ENCODE measurements around the gene RAP2B. TPM values are rescaled to one million over a fixed set of nuclear protein-coding genes. Genes with fewer than 3 reads are reported as not detected.
"Not testable (repeated sequence)": the region's sequence is repeated elsewhere in the genome, so short reads cannot be mapped to it uniquely, and the experiment has no call there.

Gene RAP2B
- total and polyA plus RNA-seq, 2 donors (not counting 1 experiment from before 2014, with no cell fraction given): 8.7 to 27.1 TPM

- no peaks in the 10 kb centered on the region for H3K79me2 ChIP-seq (ENCODE audit: control insufficient read depth, insufficient read depth, low read length)
- no peak for DNase-seq (ENCODE audit: low read depth in 2 of 2)
- no peak overlapping the region for H3K27ac ChIP-seq (ENCODE audit: insufficient read depth, low read length)
- no peaks in the 10 kb centered on the region for H3K36me3 ChIP-seq (ENCODE audit: control insufficient read depth, insufficient read depth, low read length)
- H3K27me3 ChIP-seq (ENCODE audit: control insufficient read depth, insufficient read depth, low read length): no peaks in the 10 kb centered on the region
- TF ChIP-seq EZH2 (IDR thresholded peaks at IDR 0.05; ENCODE audit: low read length, missing control alignments): no peak
- no peak for TF ChIP-seq CTCF (conservative IDR thresholded peaks at IDR 0.05 in 1 of 2, IDR thresholded peaks at IDR 0.05 in 1 of 2; ENCODE audit: low read depth in 1 of 2, low read length in 2 of 2)
- no peaks in the 10 kb centered on the region for H3K4me1 ChIP-seq (ENCODE audit: control insufficient read depth, extremely low read depth, insufficient read depth, low read length)
- no peak overlapping the region for H3K9ac ChIP-seq (ENCODE audit: insufficient read depth, low read length)
- H3K9me3 ChIP-seq (ENCODE audit: control insufficient read depth, insufficient read depth, low read depth, low read length): no peaks in the 10 kb centered on the region
- no peak overlapping the region for H3K4me3 ChIP-seq (replicated peaks in 1 of 4; ENCODE audit: control extremely low read depth in 1 of 4, insufficient read depth in 1 of 4, low read depth in 3 of 4, low read length in 4 of 4)
- H3K4me2 ChIP-seq (ENCODE audit: extremely low read depth, insufficient read depth, low read length): no peak overlapping the region
- H2AFZ ChIP-seq (ENCODE audit: low read length): no peak overlapping the region
- H4K20me1 ChIP-seq (ENCODE audit: control insufficient read depth, extremely low read depth, insufficient read depth, low read length): no peaks in the 10 kb centered on the region
Measured at GRCh38 chr3:153150991-153151390, 11.0 kb upstream of the RAP2B start.

GRCh38 chr3:153155786-153156185 lies 6.2 kb upstream of the RAP2B start:
- not testable (repeated sequence) for H3K4me1 ChIP-seq (ENCODE audit: control insufficient read depth, extremely low read depth, insufficient read depth, low read length); H2AFZ ChIP-seq (ENCODE audit: low read length); H4K20me1 ChIP-seq (ENCODE audit: control insufficient read depth, extremely low read depth, insufficient read depth, low read length); DNase-seq (ENCODE audit: low read depth in 2 of 2); H3K79me2 ChIP-seq (ENCODE audit: control insufficient read depth, insufficient read depth, low read length); H3K27ac ChIP-seq (ENCODE audit: insufficient read depth, low read length); H3K9me3 ChIP-seq (ENCODE audit: control insufficient read depth, insufficient read depth, low read depth, low read length); H3K9ac ChIP-seq (ENCODE audit: insufficient read depth, low read length); H3K27me3 ChIP-seq (ENCODE audit: control insufficient read depth, insufficient read depth, low read length); H3K4me2 ChIP-seq (ENCODE audit: extremely low read depth, insufficient read depth, low read length); H3K36me3 ChIP-seq (ENCODE audit: control insufficient read depth, insufficient read depth, low read length); H3K4me3 ChIP-seq (replicated peaks in 1 of 4; ENCODE audit: control extremely low read depth in 1 of 4, insufficient read depth in 1 of 4, low read depth in 3 of 4, low read length in 4 of 4)

GRCh38 chr3:153158189-153158588 lies 3.8 kb upstream of the RAP2B start:
- Histone ChIP-seq H3K79me2 (ENCODE audit: control insufficient read depth, insufficient read depth, low read length) (peaks cover 12% of the 10 kb centered on the region), H4K20me1 (ENCODE audit: control insufficient read depth, extremely low read depth, insufficient read depth, low read length) (no peaks in the 10 kb centered on the region), H3K9me3 (ENCODE audit: control insufficient read depth, insufficient read depth, low read depth, low read length) (no peaks in the 10 kb centered on the region), H3K36me3 (ENCODE audit: control insufficient read depth, insufficient read depth, low read length) (no peaks in the 10 kb centered on the region), H3K4me3 (replicated peaks in 1 of 4; ENCODE audit: control extremely low read depth in 1 of 4, insufficient read depth in 1 of 4, low read depth in 3 of 4, low read length in 4 of 4) (no peak overlapping the region), H3K27me3 (ENCODE audit: control insufficient read depth, insufficient read depth, low read length) (no peaks in the 10 kb centered on the region), H3K9ac (ENCODE audit: insufficient read depth, low read length) (no peak overlapping the region), H2AFZ (ENCODE audit: low read length) (no peak overlapping the region), H3K4me2 (ENCODE audit: extremely low read depth, insufficient read depth, low read length) (no peak overlapping the region), H3K27ac (ENCODE audit: insufficient read depth, low read length) (no peak overlapping the region), H3K4me1 (ENCODE audit: control insufficient read depth, extremely low read depth, insufficient read depth, low read length) (no peaks in the 10 kb centered on the region)
- TF ChIP-seq EZH2 (IDR thresholded peaks at IDR 0.05; ENCODE audit: low read length, missing control alignments) (no peak), CTCF (conservative IDR thresholded peaks at IDR 0.05 in 1 of 2, IDR thresholded peaks at IDR 0.05 in 1 of 2; ENCODE audit: low read depth in 1 of 2, low read length in 2 of 2) (no peak)
- no peak for DNase-seq (ENCODE audit: low read depth in 2 of 2)
